Endodermal cell (in vitro differentiated cells): ENCODE results near the gene HEG1. TPM values are rescaled to one million over a fixed set of nuclear protein-coding genes. Genes with fewer than 3 reads are reported as not detected.

Experiments used
- DNase-seq: peaks from one replicate; pipeline ENCODE4 v3.0.0-alpha.2; 2017
- H3K27ac ChIP-seq: 2 replicates; pipeline ENCODE4 v1.5.1; 2013; ENCODE audit warnings: mild to moderate bottlenecking, low read depth, low read length, moderate library complexity
- H3K27me3 ChIP-seq: 2 replicates; pipeline ENCODE4 v1.6.1; 2013; ENCODE audit warnings: mild to moderate bottlenecking, low read length, moderate library complexity; ENCODE audit not compliant: insufficient read depth, control insufficient read depth, poor library complexity, severe bottlenecking
- H3K36me3 ChIP-seq: 2 replicates; pipeline ENCODE4 v1.7.0; 2013; ENCODE audit warnings: mild to moderate bottlenecking, low read length, moderate library complexity; ENCODE audit not compliant: control insufficient read depth, insufficient read depth
- H3K4me1 ChIP-seq: one replicate; pipeline ENCODE4 v1.7.0; 2013; ENCODE audit warnings: low read length; ENCODE audit not compliant: control insufficient read depth, insufficient read depth
- H3K4me3 ChIP-seq: 2 replicates; pipeline ENCODE4 v1.5.1; 2013; ENCODE audit warnings: mild to moderate bottlenecking, low read length, moderate library complexity
- H3K9ac ChIP-seq: 2 replicates; pipeline ENCODE4 v1.6.1; 2013; ENCODE audit warnings: mild to moderate bottlenecking, low read length, moderate library complexity; ENCODE audit not compliant: poor library complexity, severe bottlenecking; ENCODE audit errors: extremely low read depth
- H3K9me3 ChIP-seq: 2 replicates; pipeline ENCODE4 v1.6.1; 2013; ENCODE audit warnings: mild to moderate bottlenecking, low read length, moderate library complexity; ENCODE audit not compliant: control insufficient read depth
- H3K27ac Mint-ChIP-seq: 2 replicates; pipeline ENCODE4 v1.8.0; 2020; ENCODE audit warnings: mixed read lengths
- H3K27me3 Mint-ChIP-seq: 2 replicates; pipeline ENCODE4 v1.8.0; 2021; ENCODE audit warnings: mild to moderate bottlenecking, mixed read lengths; ENCODE audit not compliant: insufficient read depth
- H3K36me3 Mint-ChIP-seq: 2 replicates; pipeline ENCODE4 v1.8.0; 2020; ENCODE audit warnings: low read depth, mixed read lengths
- H3K4me1 Mint-ChIP-seq: 2 replicates; pipeline ENCODE4 v1.8.0; 2020; ENCODE audit warnings: mixed read lengths
- H3K4me3 Mint-ChIP-seq: 2 replicates; pipeline ENCODE4 v1.8.0; 2020; ENCODE audit warnings: mild to moderate bottlenecking, moderate library complexity, mixed read lengths
- H3K9me3 Mint-ChIP-seq: 2 replicates; pipeline ENCODE4 v1.8.0; 2020; ENCODE audit warnings: mild to moderate bottlenecking, mixed read lengths
- CTCF ChIP-seq: fragments of 200-600 bp; sonication (generic); conservative IDR thresholded peaks from 2 replicates; pipeline ENCODE4 v1.5.0; 2021; ENCODE audit warnings: antibody characterized with exemption, mild to moderate bottlenecking
- WGBS, 2 experiments: methylation state at CpG; one replicate each; pipeline versions ENCODE4 v1.1.5 to v1.1.7; 2013; ENCODE audit warnings: missing lambda C conversion rate in 2 of 2, mixed read lengths in 1 of 2; ENCODE audit not compliant: insufficient coverage in 1 of 2, insufficient read length in 1 of 2; 5-methylcytosine and 5-hydroxymethylcytosine counted together
- total RNA-seq, 2 donors: library from RNA; stranded (reverse); fragmentation: NEBNext Ultra II Directional in 1 of 2; extraction: Animal tissue kit (Norgen Biotek cat#: 25700) in 1 of 2; gene quantifications; 2 replicates in 1 of 2; 3 replicates in 1 of 2; pipeline ENCODE4 v1.2.1, GENCODE V29; 2021

The HEG1 gene
- total RNA-seq, 2 donors from 2014 or later, result 25.5 to 27.0 TPM

GRCh38 chr3:125055331-125055912, 375 bp downstream of the HEG1 start:
- peaks cover 20% of the 10 kb centered on the region for H3K27me3 Mint-ChIP-seq
- H3K4me3 Mint-ChIP-seq, result peak overlapping the region; percentile 78
- H3K4me1 Mint-ChIP-seq, result peaks cover 74% of the 10 kb centered on the region
- no peaks in the 10 kb centered on the region for H3K9me3 Mint-ChIP-seq
- Histone ChIP-seq H3K9me3 (no peaks in the 10 kb centered on the region), H3K4me3 (peak overlapping the region; percentile 94), H3K9ac (peak overlapping the region; percentile 11), H3K27me3 (peaks cover 5% of the 10 kb centered on the region), H3K36me3 (peaks cover 5% of the 10 kb centered on the region), H3K4me1 (peaks cover 16% of the 10 kb centered on the region), H3K27ac (no peak overlapping the region)
- no peak for TF ChIP-seq CTCF
- DNase-seq, result peak; percentile 70
- no peak overlapping the region for H3K27ac Mint-ChIP-seq
- 0% methylated on average over 20 to 78 of the region's 78 CpGs for WGBS, 2 experiments
- H3K36me3 Mint-ChIP-seq, result peaks cover 4% of the 10 kb centered on the region

GRCh38 chr3:125054449-125055329, 1.1 kb downstream of the HEG1 start:
- Mint-ChIP-seq H3K27me3 (peaks cover 17% of the 10 kb centered on the region), H3K4me1 (peaks cover 72% of the 10 kb centered on the region), H3K9me3 (no peaks in the 10 kb centered on the region), H3K36me3 (peaks cover 6% of the 10 kb centered on the region), H3K4me3 (peak overlapping the region; percentile 78), H3K27ac (no peak overlapping the region)
- no peak overlapping the region for H3K27ac ChIP-seq
- no peaks in the 10 kb centered on the region for H3K9me3 ChIP-seq
- H3K36me3 ChIP-seq, result peaks cover 7% of the 10 kb centered on the region
- 15 to 17% methylated on average over 10 to 17 of the region's 17 CpGs for WGBS, 2 experiments
- peak; percentile 61 for DNase-seq
- H3K4me1 ChIP-seq, result peaks cover 16% of the 10 kb centered on the region
- H3K9ac ChIP-seq, result peak overlapping the region; percentile 11
- TF ChIP-seq CTCF, result no peak
- H3K27me3 ChIP-seq, result peaks cover 5% of the 10 kb centered on the region
- peak overlapping the region; percentile 94 for H3K4me3 ChIP-seq

GRCh38 chr3:125054062-125054448, 1.7 kb downstream of the HEG1 start:
- no peak overlapping the region for H3K27ac Mint-ChIP-seq
- H3K27ac ChIP-seq, result no peak overlapping the region

More at GRCh38 chr3:125054062-125054448, 1.7 kb downstream of the HEG1 start:
- Histone ChIP-seq H3K9ac (no peak overlapping the region), H3K4me3 (peak overlapping the region; percentile 94), H3K36me3 (peaks cover 7% of the 10 kb centered on the region), H3K4me1 (peaks cover 16% of the 10 kb centered on the region), H3K9me3 (no peaks in the 10 kb centered on the region), H3K27me3 (peaks cover 5% of the 10 kb centered on the region)
- no peak for DNase-seq
- Mint-ChIP-seq H3K36me3 (peaks cover 11% of the 10 kb centered on the region), H3K27me3 (peaks cover 14% of the 10 kb centered on the region), H3K9me3 (no peaks in the 10 kb centered on the region), H3K4me1 (peaks cover 70% of the 10 kb centered on the region), H3K4me3 (peak overlapping the region; percentile 78)
- 78 to 79% methylated on average over 6 to 7 of the region's 7 CpGs for WGBS, 2 experiments
- no peak for TF ChIP-seq CTCF
